Heart right ventricle (tissue), 16 donors: ENCODE results near the gene GNG13. TPM values are rescaled to one million over a fixed set of nuclear protein-coding genes. Genes with fewer than 3 reads are reported as not detected.

Experiments
- ATAC-seq, 8 donors: fragments of 200-7000 bp; cut with Tn5 transposase; one replicate each; pipeline ENCODE4 v1.9.1; 2020; ENCODE audit warnings: mild to moderate bottlenecking in 8 of 8, moderate library complexity in 8 of 8, moderate number of reproducible peaks in 1 of 8
- DNase-seq, 2 donors: peaks; one replicate each; pipeline ENCODE4 v3.0.0-alpha.2; 2020
- H3K27ac ChIP-seq, 10 donors: fragments of 200-600 bp; sonication (generic) in 2 of 10; one replicate each; pipeline versions ENCODE4 v1.5.0 to v1.8.0; 2020 to 2022; ENCODE audit warnings: mild to moderate bottlenecking in 3 of 10
- H3K27me3 ChIP-seq, 7 donors: fragments of 200-600 bp; one replicate each; pipeline ENCODE4 v1.8.0; 2021 to 2022; ENCODE audit warnings: mild to moderate bottlenecking in 2 of 7
- H3K36me3 ChIP-seq, 9 donors: fragments of 200-600 bp; sonication (generic) in 1 of 9; one replicate each; pipeline versions ENCODE4 v1.5.0 to v1.8.0; 2020 to 2022; ENCODE audit warnings: mild to moderate bottlenecking in 2 of 9
- H3K4me1 ChIP-seq, 9 donors: fragments of 200-600 bp; sonication (generic) in 1 of 9; one replicate each; pipeline versions ENCODE4 v1.5.0 to v1.8.0; 2020 to 2022; ENCODE audit warnings: mild to moderate bottlenecking in 4 of 9
- H3K4me3 ChIP-seq, 10 donors: fragments of 200-600 bp; sonication (generic) in 2 of 10; one replicate each; pipeline versions ENCODE4 v1.5.0 to v1.8.0; 2020 to 2022; ENCODE audit warnings: mild to moderate bottlenecking in 7 of 10, moderate library complexity in 2 of 10
- H3K9me3 ChIP-seq, 11 donors: fragments of 200-600 bp in 10 of 11; sonication (generic) in 2 of 11; one replicate each; pipeline versions ENCODE4 v1.5.0 to v1.8.0; 2013 to 2022; ENCODE audit warnings: mild to moderate bottlenecking in 2 of 11, control low read depth in 1 of 11, moderate library complexity in 1 of 11
- CTCF ChIP-seq, 9 donors: fragments of 200-600 bp; sonication (generic) in 2 of 9; IDR thresholded peaks; one replicate each; pipeline versions ENCODE4 v1.5.0 to v1.8.0; 2021 to 2022; ENCODE audit warnings: antibody characterized with exemption in 9 of 9, mild to moderate bottlenecking in 5 of 9, moderate library complexity in 1 of 9
- WGBS, 2 donors: extraction: QIAGEN DNeasy Blood & Tissue Kit; methylation state at CpG; one replicate each; pipeline ENCODE4 v1.1.7; 2013; ENCODE audit warnings: inconsistent platforms in 1 of 2; 5-methylcytosine and 5-hydroxymethylcytosine counted together
- intact Hi-C, 10 donors: fragments of 100-400 bp; cut with DNase I; formaldehyde crosslinking; loops; one replicate each; pipeline versions ENCODE4 v1.11.1 to v1.14.2; 2022
- polyA plus RNA-seq, 2 donors: library from polyadenylated mRNA; stranded (reverse); fragments of 200-250 nt; gene quantifications; one replicate each; pipeline ENCODE4 v1.2.3, GENCODE V29; 2013
- total RNA-seq, 10 donors: library from RNA; stranded (reverse); fragmentation: NEBNext Ultra II Directional in 3 of 10; extraction: Animal tissue kit (Norgen Biotek cat#: 25700) in 3 of 10; gene quantifications; one replicate each; pipeline versions ENCODE4 v1.2.1 to v1.2.4, GENCODE V29; 2021 to 2023
- donor health status: Arrhythmogenic right ventricular cardiomyopathy.
- donor health status: ischemic (EF 13 %, LVEDD 7.1; RV severe dilation, severe dysfunction).
- donor health status: healthy with polysubstance abuse.
- donor health status: DM: no; HTN: yes; CAD: no.
- donor health status: DM: no; HTN: no; CAD: no.
- donor health status: ischemic (EF 25% LVEDD 6.9; RV normal size, moderate dysfunction).
- donor health status: ischemic (EF 25% LVEDD 5.7; RV mildly dilated, moderate dysfunction).
- donor health status: healthy.
- donor health status: DM: yes; HTN: yes; CAD: no.
- donor health status: Ischemic cardiomyopathy.
- donor health status: ischemic (EF 35%, LVEDD 5.7; RV mildly dilated, moderate dysfunction).
- donor health status: nonischemic (EF 11% LVEDD 7.7; RV severe dilation, severe dysfunction).
- donor health status: DM: yes; HTN: yes; CAD: no.
- donor health status: PGD.
- donor health status: ischemic (EF 29% LVEDD 5.4; RV normal size, mild dysfunction).
- donor health status: nonischemic (EF 23%, LVEDD 6.1; RV moderate dilation, normal function).

GNG13 gene
- total and polyA plus RNA-seq, 12 donors: not detected

DNA sequence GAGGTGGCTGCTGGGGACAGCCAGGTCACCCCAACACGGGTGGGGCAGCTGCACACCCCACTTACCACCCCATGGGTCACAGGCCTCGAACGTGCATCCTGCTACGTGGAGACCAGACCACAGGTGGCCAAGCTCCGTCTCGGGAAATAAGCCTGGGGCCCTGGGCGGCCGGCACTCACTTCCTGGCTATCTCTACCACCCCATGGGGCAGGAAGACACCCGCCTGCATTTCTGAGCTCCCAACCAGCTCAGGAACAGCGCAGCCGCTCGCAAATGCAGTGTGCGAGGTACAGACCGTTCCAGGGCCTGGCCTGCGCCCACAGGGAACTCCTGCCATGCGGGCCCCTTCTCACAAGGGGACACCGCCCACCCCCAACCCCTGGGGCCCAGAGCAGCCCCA lies 4.9 kb upstream of the GNG13 start:
- ATAC-seq (no peak), DNase-seq (no peak)
- intact Hi-C loops: loop anchor here in 1 of 10 donors (10.0 kb wide), 1 partner anchor 399 kb away; no protein-coding TSS in a partner anchor
- Histone ChIP-seq H3K36me3 (no peaks in the 10 kb centered on the region), H3K4me3 (no peak overlapping the region), H3K4me1 (peaks cover 0 to 25% (median 19%) of the 10 kb centered on the region in 9 donors), H3K27me3 (peaks cover 0 to 32% (median 28%) of the 10 kb centered on the region in 7 donors), H3K27ac (no peak overlapping the region), H3K9me3 (no peaks in the 10 kb centered on the region)
- 70 to 76% methylated on average over 17 of the region's 17 CpGs for WGBS, 2 donors
- no peak for TF ChIP-seq CTCF (IDR thresholded peaks at IDR 0.05)

GRCh38 chr16:804193-805048 lies 3.9 kb upstream of the GNG13 start:
- H3K9me3 ChIP-seq: no peaks in the 10 kb centered on the region
- no peak for TF ChIP-seq CTCF (IDR thresholded peaks at IDR 0.05)
- WGBS, 2 donors: 60 to 63% methylated on average over 33 of the region's 33 CpGs
- H3K36me3 ChIP-seq: no peaks in the 10 kb centered on the region
- H3K4me3 ChIP-seq: no peak overlapping the region
- intact Hi-C loops: loop anchor here in 1 of 10 donors (10.0 kb wide), 1 partner anchor 400 kb away; no protein-coding TSS in a partner anchor
- peaks cover 0 to 30% (median 19%) of the 10 kb centered on the region in 9 donors for H3K4me1 ChIP-seq
- DNase-seq: no peak
- no peak overlapping the region for H3K27ac ChIP-seq
- H3K27me3 ChIP-seq: peaks cover 0 to 43% (median 39%) of the 10 kb centered on the region in 7 donors
- no peak for ATAC-seq

DNA sequence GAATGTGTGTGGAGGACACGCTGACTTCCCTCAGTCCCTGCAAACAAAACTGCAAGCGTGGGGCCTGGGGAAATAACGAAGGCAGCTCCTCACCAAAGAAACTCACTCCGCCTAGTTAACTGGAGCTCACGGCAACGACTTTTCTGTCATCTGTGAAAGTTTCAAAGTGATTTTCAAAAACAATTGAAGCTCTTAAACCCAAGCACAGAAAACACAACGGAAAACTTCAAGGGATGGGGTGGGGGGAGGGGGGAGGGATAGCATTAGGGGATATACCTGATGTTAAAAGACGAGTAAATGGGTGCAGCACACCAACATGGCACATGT lies 3.2 kb upstream of the GNG13 start:
- H3K9me3 ChIP-seq: no peaks in the 10 kb centered on the region
- TF ChIP-seq CTCF (IDR thresholded peaks at IDR 0.05): no peak
- intact Hi-C loops: loop anchor here in 1 of 10 donors (10.0 kb wide), 1 partner anchor 401 kb away; no protein-coding TSS in a partner anchor
- no peak overlapping the region for H3K4me3 ChIP-seq
- no peaks in the 10 kb centered on the region for H3K36me3 ChIP-seq
- peaks cover 0 to 30% (median 17%) of the 10 kb centered on the region in 9 donors for H3K4me1 ChIP-seq
- 44 to 54% methylated on average over 8 of the region's 8 CpGs for WGBS, 2 donors
- H3K27ac ChIP-seq: no peak overlapping the region
- peaks cover 0 to 50% (median 44%) of the 10 kb centered on the region in 7 donors for H3K27me3 ChIP-seq
- DNase-seq (no peak), ATAC-seq (no peak)

DNA sequence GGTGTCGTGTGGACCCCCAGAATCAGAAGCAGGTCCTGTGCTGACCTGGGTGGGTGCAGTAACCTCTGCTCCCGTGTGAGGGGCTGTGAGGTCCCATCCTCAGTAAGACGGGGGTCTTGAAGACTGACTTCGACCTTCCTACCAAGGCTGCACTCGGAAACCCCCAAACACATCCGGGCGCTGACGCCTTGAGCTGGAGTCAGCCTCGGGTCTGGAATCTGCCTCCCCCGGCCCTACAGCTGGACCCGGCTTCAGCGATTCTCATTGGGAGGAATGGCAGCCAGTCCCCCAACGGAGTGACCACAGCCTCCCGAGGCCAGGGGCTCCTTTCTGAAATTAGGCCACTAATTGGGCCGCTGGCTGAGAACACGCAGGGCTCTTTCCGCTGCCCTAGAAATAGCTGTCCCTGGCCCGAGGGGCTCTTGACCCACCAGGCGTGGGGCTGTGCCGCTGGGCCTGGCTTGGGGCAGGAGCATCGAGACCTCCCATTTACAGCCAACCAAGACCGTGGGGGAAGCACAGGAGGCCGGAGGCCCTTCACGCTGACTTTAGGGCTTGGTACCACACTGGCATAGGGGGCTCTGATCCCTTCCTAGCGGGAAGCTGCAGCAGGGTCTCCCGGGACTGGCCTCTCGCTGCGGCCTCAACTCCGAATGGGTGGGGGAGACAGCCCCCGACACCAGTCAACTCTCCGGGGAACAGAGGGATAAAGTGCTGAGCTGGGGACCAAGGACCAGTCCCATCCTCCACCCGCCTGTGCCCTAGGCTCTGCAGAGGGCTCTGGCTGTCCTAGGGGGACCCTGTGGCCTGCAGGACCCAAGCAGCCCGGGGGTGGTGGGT lies 2.6 kb upstream of the GNG13 start:
- DNase-seq (no peak), ATAC-seq (no peak)
- Histone ChIP-seq H3K27ac (no peak overlapping the region), H3K27me3 (peaks cover 0 to 53% (median 45%) of the 10 kb centered on the region in 7 donors), H3K36me3 (no peaks in the 10 kb centered on the region), H3K4me3 (no peak overlapping the region), H3K9me3 (no peaks in the 10 kb centered on the region), H3K4me1 (peaks cover 0 to 24% (median 13%) of the 10 kb centered on the region in 9 donors)
- no peak for TF ChIP-seq CTCF (IDR thresholded peaks at IDR 0.05)
- WGBS, 2 donors: 63 to 67% methylated on average over 33 of the region's 33 CpGs
- intact Hi-C loops: loop anchor here in 1 of 10 donors (10.0 kb wide), 1 partner anchor 402 kb away; no protein-coding TSS in a partner anchor
